Vagina (tissue), 2 donors: ENCODE results near the gene IQUB. TPM values are rescaled to one million over a fixed set of nuclear protein-coding genes. Genes with fewer than 3 reads are reported as not detected.

Experiments used
- DNase-seq, 2 donors: peaks; one replicate each; pipeline ENCODE4 v3.0.0-alpha.2; 2017; ENCODE audit errors: extremely low spot score in 2 of 2
- H3K27ac ChIP-seq: fragments of 200-600 bp; sonication (generic); one replicate; pipeline ENCODE4 v1.5.1; 2019
- H3K27me3 ChIP-seq: fragments of 200-600 bp; sonication (generic); one replicate; pipeline ENCODE4 v1.5.1; 2019
- H3K36me3 ChIP-seq, 2 donors: fragments of 200-600 bp; sonication (generic); one replicate each; pipeline ENCODE4 v1.5.1; 2017 to 2019
- H3K4me1 ChIP-seq: fragments of 200-600 bp; sonication (generic); one replicate; pipeline ENCODE4 v1.5.1; 2019
- H3K4me3 ChIP-seq, 2 donors: fragments of 200-600 bp; sonication (generic); 1 replicate in 1 of 2; 2 replicates in 1 of 2; pipeline ENCODE4 v1.5.1; 2016 to 2019
- H3K9me3 ChIP-seq: fragments of 200-600 bp; sonication (generic); one replicate; pipeline ENCODE4 v1.5.1; 2019
- POLR2A ChIP-seq, 2 donors: fragments of 450-650 bp; IDR thresholded peaks; one replicate each; pipeline ENCODE4 v1.6.1; 2017; ENCODE audit warnings: antibody characterized with exemption in 2 of 2, mild to moderate bottlenecking in 2 of 2, moderate library complexity in 2 of 2
- POLR2AphosphoS5 ChIP-seq, 2 donors: sonication (generic); formaldehyde crosslinking; IDR thresholded peaks; one replicate each; pipeline ENCODE4 v1.9.0; 2017; ENCODE audit warnings: antibody characterized with exemption in 2 of 2, mild to moderate bottlenecking in 2 of 2, low read depth in 1 of 2; ENCODE audit not compliant: insufficient read depth in 1 of 2
- intact Hi-C: fragments of 100-400 bp; cut with DNase I; formaldehyde crosslinking; loops from one replicate; pipeline ENCODE4 v1.15.1; 2023
- total RNA-seq: library from RNA; depleted of rRNA; stranded (reverse); fragments of >200 nt; gene quantifications from one replicate; pipeline ENCODE4 v1.2.3, GENCODE V29; 2016
- TF ChIP-seq, protein P1 (sequence below), 3 experiments: fragments of 450-650 bp in 2 of 3; fragments of 200-600 bp in 1 of 3; sonication (generic) in 1 of 3; IDR thresholded peaks; one replicate each; pipeline ENCODE4 v1.5.1; 2017 to 2019; ENCODE audit warnings: antibody characterized with exemption in 3 of 3, mild to moderate bottlenecking in 2 of 3, moderate library complexity in 2 of 3

Gene IQUB
- total RNA-seq, 1 donor from 2014 or later: 0.98 TPM

DNA sequence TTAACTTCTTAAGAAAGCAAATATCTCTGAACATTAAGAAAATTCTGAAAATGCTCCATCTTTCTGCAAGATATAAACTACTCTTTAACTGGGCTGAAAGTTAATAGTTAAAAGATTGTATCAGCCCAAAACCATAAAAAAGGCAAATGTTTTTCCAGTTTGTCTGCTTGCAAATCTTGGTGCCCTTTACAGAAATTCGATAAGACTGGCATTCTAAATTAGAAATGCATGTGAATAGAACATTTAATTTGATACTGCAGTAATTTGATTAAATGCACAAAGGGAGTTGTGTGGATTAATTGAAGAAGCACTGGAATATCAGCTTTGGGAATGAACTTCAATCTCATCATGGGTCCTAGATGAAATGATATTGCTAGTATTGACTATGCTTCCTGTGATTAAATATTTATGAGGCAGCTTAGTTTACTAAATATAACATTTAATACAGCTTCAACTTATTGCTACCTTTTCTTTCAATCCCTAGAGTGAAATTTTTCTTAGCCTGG, 78.4 kb downstream of the IQUB start:
- DNase-seq: no peak
- H3K9me3 ChIP-seq: no peaks in the 10 kb centered on the region
- no peaks in the 10 kb centered on the region for H3K4me1 ChIP-seq
- H3K27ac ChIP-seq: no peak overlapping the region
- TF ChIP-seq, protein P1, sequence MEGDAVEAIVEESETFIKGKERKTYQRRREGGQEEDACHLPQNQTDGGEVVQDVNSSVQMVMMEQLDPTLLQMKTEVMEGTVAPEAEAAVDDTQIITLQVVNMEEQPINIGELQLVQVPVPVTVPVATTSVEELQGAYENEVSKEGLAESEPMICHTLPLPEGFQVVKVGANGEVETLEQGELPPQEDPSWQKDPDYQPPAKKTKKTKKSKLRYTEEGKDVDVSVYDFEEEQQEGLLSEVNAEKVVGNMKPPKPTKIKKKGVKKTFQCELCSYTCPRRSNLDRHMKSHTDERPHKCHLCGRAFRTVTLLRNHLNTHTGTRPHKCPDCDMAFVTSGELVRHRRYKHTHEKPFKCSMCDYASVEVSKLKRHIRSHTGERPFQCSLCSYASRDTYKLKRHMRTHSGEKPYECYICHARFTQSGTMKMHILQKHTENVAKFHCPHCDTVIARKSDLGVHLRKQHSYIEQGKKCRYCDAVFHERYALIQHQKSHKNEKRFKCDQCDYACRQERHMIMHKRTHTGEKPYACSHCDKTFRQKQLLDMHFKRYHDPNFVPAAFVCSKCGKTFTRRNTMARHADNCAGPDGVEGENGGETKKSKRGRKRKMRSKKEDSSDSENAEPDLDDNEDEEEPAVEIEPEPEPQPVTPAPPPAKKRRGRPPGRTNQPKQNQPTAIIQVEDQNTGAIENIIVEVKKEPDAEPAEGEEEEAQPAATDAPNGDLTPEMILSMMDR (IDR thresholded peaks at IDR 0.05): no peak
- intact Hi-C loops: no loop called here
- H3K4me3 ChIP-seq: no peak overlapping the region
- H3K27me3 ChIP-seq: no peaks in the 10 kb centered on the region
- no peaks in the 10 kb centered on the region for H3K36me3 ChIP-seq

DNA sequence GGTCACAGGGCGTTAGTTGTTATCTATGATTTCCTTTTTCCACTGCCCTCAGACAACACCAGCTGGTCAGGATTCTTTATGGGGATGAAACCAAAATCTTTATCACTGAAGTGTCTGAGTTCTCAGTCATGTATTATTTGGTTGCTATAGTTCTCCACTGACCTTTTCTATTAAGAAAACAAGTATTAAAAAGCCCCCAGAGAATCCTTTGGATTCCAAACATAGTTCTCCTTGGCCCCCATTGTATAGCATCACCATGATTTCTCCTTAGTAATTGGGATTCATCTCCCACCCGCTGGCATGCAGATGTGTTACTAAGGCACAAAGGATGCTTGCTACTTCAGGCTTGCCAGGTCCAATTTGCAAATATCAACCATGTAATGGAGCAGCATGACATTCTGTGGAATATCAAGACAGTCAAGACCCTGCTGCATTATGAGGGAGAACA, 94.3 kb downstream of the IQUB start:
- Histone ChIP-seq H3K36me3 (no peaks in the 10 kb centered on the region), H3K27ac (no peak overlapping the region), H3K4me1 (no peaks in the 10 kb centered on the region), H3K27me3 (no peaks in the 10 kb centered on the region), H3K9me3 (no peaks in the 10 kb centered on the region), H3K4me3 (no peak overlapping the region)
- no peak for DNase-seq
- intact Hi-C loops: no loop called here
- TF ChIP-seq POLR2A (IDR thresholded peaks at IDR 0.05) (no peak), POLR2AphosphoS5 (IDR thresholded peaks at IDR 0.05; ENCODE audit: insufficient read depth in 1 of 2, low read depth in 1 of 2) (no peak)
- TF ChIP-seq, protein P1 (IDR thresholded peaks at IDR 0.05): no peak

DNA sequence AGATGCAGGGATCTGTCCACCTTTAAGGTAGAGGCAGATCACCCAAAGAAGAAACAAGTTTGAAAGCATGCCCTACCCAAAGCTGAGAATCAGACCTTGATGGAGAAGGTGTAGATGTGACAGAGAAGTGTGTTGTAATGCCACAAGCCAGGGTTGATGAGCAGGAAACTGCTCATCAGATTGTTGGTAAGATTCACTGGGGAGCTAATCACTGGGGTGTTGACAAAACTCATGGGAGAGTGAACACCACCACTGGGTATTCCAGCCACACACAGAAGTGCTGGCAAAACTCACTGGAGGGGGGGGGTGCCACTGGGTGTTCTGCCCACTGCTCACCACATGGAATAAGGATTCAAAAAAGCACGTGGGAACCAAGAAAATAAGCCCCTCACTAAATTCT, 95.2 kb downstream of the IQUB start:
- Histone ChIP-seq H3K27ac (no peak overlapping the region), H3K27me3 (no peaks in the 10 kb centered on the region), H3K4me3 (no peak overlapping the region), H3K36me3 (no peaks in the 10 kb centered on the region), H3K9me3 (no peaks in the 10 kb centered on the region), H3K4me1 (no peaks in the 10 kb centered on the region)
- TF ChIP-seq, protein P1 (IDR thresholded peaks at IDR 0.05): no peak
- TF ChIP-seq POLR2A (IDR thresholded peaks at IDR 0.05) (no peak), POLR2AphosphoS5 (IDR thresholded peaks at IDR 0.05; ENCODE audit: insufficient read depth in 1 of 2, low read depth in 1 of 2) (no peak)
- intact Hi-C loops: no loop called here
- no peak for DNase-seq

DNA sequence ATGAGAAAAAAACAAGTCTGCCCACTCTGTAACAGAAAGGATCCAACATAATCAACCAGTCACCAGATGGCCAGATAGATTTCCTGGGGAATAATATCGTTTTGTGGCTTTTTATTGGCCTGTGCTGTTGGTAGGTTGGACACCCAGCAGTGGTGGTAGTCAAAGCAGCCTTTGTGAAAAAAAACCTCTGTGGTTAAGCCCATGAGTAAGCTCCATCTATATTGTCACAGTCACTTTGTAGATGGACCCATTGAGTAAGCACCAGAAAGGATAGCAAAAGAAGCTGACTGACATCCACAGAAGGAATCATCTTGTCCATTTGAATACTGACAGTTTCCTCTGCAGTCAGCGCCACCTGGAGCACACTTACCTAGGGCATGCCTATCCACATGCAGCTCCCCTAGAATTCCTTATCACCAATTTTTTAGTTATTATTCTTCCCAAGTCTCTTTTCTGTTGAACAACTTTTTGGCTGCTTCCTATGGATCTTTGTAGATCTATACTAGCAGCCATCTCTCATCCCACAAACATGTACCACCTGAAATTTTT, 96.9 kb downstream of the IQUB start:
- TF ChIP-seq POLR2A (IDR thresholded peaks at IDR 0.05) (no peak), POLR2AphosphoS5 (IDR thresholded peaks at IDR 0.05; ENCODE audit: insufficient read depth in 1 of 2, low read depth in 1 of 2) (no peak)
- TF ChIP-seq, protein P1 (IDR thresholded peaks at IDR 0.05): no peak
- no peaks in the 10 kb centered on the region for H3K36me3 ChIP-seq
- H3K27ac ChIP-seq: no peak overlapping the region
- no peaks in the 10 kb centered on the region for H3K4me1 ChIP-seq
- H3K4me3 ChIP-seq: no peak overlapping the region
- no peak for DNase-seq
- H3K9me3 ChIP-seq: no peaks in the 10 kb centered on the region
- intact Hi-C loops: no loop called here
- H3K27me3 ChIP-seq: no peaks in the 10 kb centered on the region

DNA sequence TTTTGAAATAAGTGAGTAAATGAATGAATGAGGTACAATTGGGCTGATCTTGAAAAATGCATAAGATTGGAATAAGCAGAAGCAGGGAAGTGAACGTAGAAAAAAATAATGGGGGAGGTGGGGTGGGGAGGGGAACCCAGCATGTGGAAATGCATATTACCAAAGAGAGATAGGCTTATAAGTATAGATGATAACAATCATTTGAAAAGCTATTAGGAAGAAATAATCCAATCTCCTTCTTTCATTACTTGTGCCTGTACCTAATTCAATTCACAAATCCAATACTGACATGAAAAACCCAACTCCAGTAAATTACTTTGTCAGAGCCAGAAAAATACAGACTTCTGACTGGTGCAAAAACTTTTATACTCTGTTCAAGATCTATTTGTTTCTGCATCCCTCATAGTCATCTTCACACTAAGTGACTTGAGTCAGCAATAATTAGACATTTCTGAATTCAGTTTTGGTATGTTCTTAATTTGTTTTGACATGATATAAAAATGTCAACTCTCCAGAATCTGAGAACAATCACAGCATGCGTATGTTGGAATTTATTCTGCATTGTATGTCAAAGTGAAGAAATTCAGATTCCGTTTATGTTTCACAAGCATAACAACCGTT, 99.2 kb downstream of the IQUB start:
- no peaks in the 10 kb centered on the region for H3K9me3 ChIP-seq
- TF ChIP-seq POLR2A (IDR thresholded peaks at IDR 0.05) (no peak), POLR2AphosphoS5 (IDR thresholded peaks at IDR 0.05; ENCODE audit: insufficient read depth in 1 of 2, low read depth in 1 of 2) (no peak)
- TF ChIP-seq, protein P1 (IDR thresholded peaks at IDR 0.05): no peak
- DNase-seq: no peak
- no peaks in the 10 kb centered on the region for H3K27me3 ChIP-seq
- H3K4me3 ChIP-seq: no peak overlapping the region
- intact Hi-C loops: no loop called here
- no peaks in the 10 kb centered on the region for H3K4me1 ChIP-seq
- H3K27ac ChIP-seq: no peak overlapping the region
- no peaks in the 10 kb centered on the region for H3K36me3 ChIP-seq
